BLaER1 treated with 17β-estradiol and CSF1 and Interleukin-3, amounts not matched to agents 10 nM and 100 nM (cell line): ENCODE results near the gene TAF3.

Source experiments
- H3K27ac ChIP-seq, 11 experiments: shearing (Covaris generic); formaldehyde crosslinking; 2 replicates each; pipeline ENCODE4 v1.8.1; 2022
- H3K27me3 ChIP-seq, 11 experiments: shearing (Covaris generic); formaldehyde crosslinking; 2 replicates each; pipeline ENCODE4 v1.8.1; 2022
- H3K36me3 ChIP-seq, 11 experiments: shearing (Covaris generic); formaldehyde crosslinking; 2 replicates each; pipeline ENCODE4 v1.8.1; 2022
- H3K4me1 ChIP-seq, 10 experiments: shearing (Covaris generic); formaldehyde crosslinking; 2 replicates each; pipeline ENCODE4 v1.8.1; 2022
- H3K4me2 ChIP-seq, 11 experiments: shearing (Covaris generic); formaldehyde crosslinking; 2 replicates each; pipeline ENCODE4 v1.8.1; 2022
- H3K4me3 ChIP-seq, 10 experiments: shearing (Covaris generic); formaldehyde crosslinking; 2 replicates each; pipeline ENCODE4 v1.8.1; 2022
- H3K9ac ChIP-seq, 11 experiments: shearing (Covaris generic); formaldehyde crosslinking; 2 replicates each; pipeline ENCODE4 v1.8.1; 2022
- H3K9me3 ChIP-seq, 11 experiments: shearing (Covaris generic); formaldehyde crosslinking; replicated peaks in 1 of 11; 2 replicates each; pipeline ENCODE4 v1.8.1; 2022
- H4K20me1 ChIP-seq, 11 experiments: shearing (Covaris generic); formaldehyde crosslinking; 2 replicates each; pipeline ENCODE4 v1.8.1; 2022
- Cebpa-rat ChIP-seq, 11 experiments: shearing (Covaris generic); IDR thresholded peaks; 2 replicates each; pipeline ENCODE4 v1.8.1; 2022

Gene TAF3

GRCh38 chr10:8059191-8059936, 241.1 kb downstream of the TAF3 start:
- H4K20me1 ChIP-seq = peaks cover 0 to 35% (median 13%) of the 10 kb centered on the region in 11 experiments; a peak in 11 of 22 replicates
- H3K9ac ChIP-seq = no peak overlapping the region
- H3K27me3 ChIP-seq = peaks cover 57 to 86% (median 78%) of the 10 kb centered on the region in 11 experiments
- H3K4me1 ChIP-seq = peaks cover 18 to 37% (median 28%) of the 10 kb centered on the region in 10 experiments
- H3K36me3 ChIP-seq = no peaks in the 10 kb centered on the region
- H3K4me3 ChIP-seq = no peak overlapping the region
- H3K27ac ChIP-seq = no peak overlapping the region
- TF ChIP-seq Cebpa-rat (IDR thresholded peaks at IDR 0.05) = no peak
- H3K4me2 ChIP-seq = peak overlapping the region in 10 of 11 experiments; percentile 60 to 87 (median 76); a peak in 17 of 22 replicates
- H3K9me3 ChIP-seq = peaks cover 0 to 14% (median 13%) of the 10 kb centered on the region in 11 experiments; a peak in 14 of 22 replicates

GRCh38 chr10:8060010-8060703, 241.9 kb downstream of the TAF3 start:
- Histone ChIP-seq H3K9ac (peak overlapping the region in 6 of 11 experiments; percentile 5 to 46 (median 32); a peak in 5 of 22 replicates), H4K20me1 (peaks cover 0 to 29% (median 8%) of the 10 kb centered on the region in 11 experiments; a peak in 11 of 22 replicates), H3K27ac (peak overlapping the region in 6 of 11 experiments; percentile 4 to 44 (median 20); a peak in 5 of 22 replicates), H3K9me3 (peaks cover 0 to 10% (median 9%) of the 10 kb centered on the region in 11 experiments; a peak in 14 of 22 replicates), H3K4me1 (peaks cover 16 to 33% (median 25%) of the 10 kb centered on the region in 10 experiments), H3K36me3 (no peaks in the 10 kb centered on the region), H3K4me3 (peak overlapping the region in 7 of 10 experiments; percentile 2 to 49 (median 11); a peak in 7 of 20 replicates), H3K27me3 (peaks cover 49 to 78% (median 70%) of the 10 kb centered on the region in 11 experiments), H3K4me2 (peak overlapping the region; percentile 60 to 87 (median 77))
- TF ChIP-seq Cebpa-rat (IDR thresholded peaks at IDR 0.05) = no peak

GRCh38 chr10:8060704-8061121, 242.4 kb downstream of the TAF3 start:
- Histone ChIP-seq H3K27me3 (peaks cover 43 to 73% (median 64%) of the 10 kb centered on the region in 11 experiments), H3K4me2 (peak overlapping the region; percentile 60 to 87 (median 77)), H3K9ac (peak overlapping the region in 5 of 11 experiments; percentile 5 to 45 (median 22); a peak in 5 of 22 replicates), H3K36me3 (no peaks in the 10 kb centered on the region), H3K4me3 (peak overlapping the region in 6 of 10 experiments; percentile 2 to 49 (median 16); a peak in 7 of 20 replicates), H4K20me1 (peaks cover 0 to 23% (median 4%) of the 10 kb centered on the region in 11 experiments; a peak in 9 of 22 replicates), H3K9me3 (peaks cover 0 to 4% (median 3%) of the 10 kb centered on the region in 11 experiments; a peak in 12 of 22 replicates), H3K27ac (peak overlapping the region in 6 of 11 experiments; percentile 4 to 44 (median 20); a peak in 5 of 22 replicates), H3K4me1 (peaks cover 16 to 33% (median 25%) of the 10 kb centered on the region in 10 experiments)
- no peak for TF ChIP-seq Cebpa-rat (IDR thresholded peaks at IDR 0.05)

GRCh38 chr10:8061274-8062211, 243.2 kb downstream of the TAF3 start:
- Histone ChIP-seq H3K4me3 (no peak overlapping the region), H3K4me1 (peaks cover 16 to 33% (median 25%) of the 10 kb centered on the region in 10 experiments), H3K36me3 (no peaks in the 10 kb centered on the region), H4K20me1 (peaks cover 0 to 15% (median 0%) of the 10 kb centered on the region in 11 experiments; a peak in 4 of 22 replicates), H3K9ac (no peak overlapping the region), H3K4me2 (peak overlapping the region; percentile 60 to 87 (median 77); a peak in 20 of 22 replicates), H3K27ac (no peak overlapping the region), H3K9me3 (no peaks in the 10 kb centered on the region), H3K27me3 (peaks cover 35 to 65% (median 56%) of the 10 kb centered on the region in 11 experiments)
- TF ChIP-seq Cebpa-rat (IDR thresholded peaks at IDR 0.05) = no peak

GRCh38 chr10:8063128-8063908, 245.0 kb downstream of the TAF3 start:
- H3K9ac ChIP-seq = no peak overlapping the region

GRCh38 chr10:8063935-8064334, 245.6 kb downstream of the TAF3 start:
- no peak overlapping the region for H3K27ac ChIP-seq
- H3K9ac ChIP-seq = no peak overlapping the region
- no peaks in the 10 kb centered on the region for H3K9me3 ChIP-seq
- H3K4me2 ChIP-seq = no peak overlapping the region
- no peak overlapping the region for H3K4me3 ChIP-seq
- H4K20me1 ChIP-seq = no peaks in the 10 kb centered on the region; a peak in 1 of 22 replicates
- peaks cover 11 to 42% (median 32%) of the 10 kb centered on the region in 11 experiments for H3K27me3 ChIP-seq
- no peaks in the 10 kb centered on the region for H3K36me3 ChIP-seq
- TF ChIP-seq Cebpa-rat (IDR thresholded peaks at IDR 0.05) = no peak
- H3K4me1 ChIP-seq = peaks cover 16 to 34% (median 27%) of the 10 kb centered on the region in 10 experiments

More at GRCh38 chr10:8063128-8063908, 245.0 kb downstream of the TAF3 start:
- TF ChIP-seq Cebpa-rat (IDR thresholded peaks at IDR 0.05) = no peak
- no peak overlapping the region for H3K4me3 ChIP-seq
- peaks cover 17 to 47% (median 38%) of the 10 kb centered on the region in 11 experiments for H3K27me3 ChIP-seq
- H3K4me2 ChIP-seq = no peak overlapping the region
- H3K4me1 ChIP-seq = peaks cover 16 to 33% (median 25%) of the 10 kb centered on the region in 10 experiments
- H3K27ac ChIP-seq = no peak overlapping the region
- H4K20me1 ChIP-seq = peaks cover 0 to 1% (median 0%) of the 10 kb centered on the region in 11 experiments; a peak in 1 of 22 replicates
- no peaks in the 10 kb centered on the region for H3K36me3 ChIP-seq
- H3K9me3 ChIP-seq = no peaks in the 10 kb centered on the region

GRCh38 chr10:8064436-8064835, 246.1 kb downstream of the TAF3 start:
- Histone ChIP-seq H3K36me3 (no peaks in the 10 kb centered on the region), H3K4me3 (no peak overlapping the region), H3K4me2 (no peak overlapping the region), H3K9ac (no peak overlapping the region), H3K27me3 (peaks cover 8 to 37% (median 27%) of the 10 kb centered on the region in 11 experiments), H3K4me1 (peaks cover 16 to 37% (median 29%) of the 10 kb centered on the region in 10 experiments), H3K9me3 (no peaks in the 10 kb centered on the region), H4K20me1 (no peaks in the 10 kb centered on the region; a peak in 1 of 22 replicates), H3K27ac (no peak overlapping the region)
- TF ChIP-seq Cebpa-rat (IDR thresholded peaks at IDR 0.05) = no peak
